H1 (cell line): ENCODE data around the gene TPO. TPM values are rescaled to one million over a fixed set of nuclear protein-coding genes. Genes with fewer than 3 reads are reported as not detected.

ENCODE experiments used
- CTCF ChIA-PET: fragments of 300-600 bp; sonication (Branson Sonifier 250); formaldehyde crosslinking; loops from one replicate; lab custom pipeline; 2021; ENCODE audit not compliant: partially characterized antibody; lab: Charles Lee
- POLR2A ChIA-PET: fragments of 300-600 bp; sonication (Branson Sonifier 250); formaldehyde crosslinking; loops from one replicate; lab custom pipeline; 2021; ENCODE audit warnings: inconsistent platforms; ENCODE audit not compliant: partially characterized antibody; lab: Charles Lee
- DNase-seq, 2 experiments: peaks; one replicate each; pipeline versions ENCODE4 v3.0.0 to v3.0.0-alpha.2; 2010 to 2022; ENCODE audit warnings: low spot score in 2 of 2, low read depth in 1 of 2, mixed read lengths in 1 of 2
- FAIRE-seq: peaks from 2 replicates; lab custom pipeline; 2011; peaks lifted over from hg19 to GRCh38; lab: Jason Lieb, UNC
- H2AFZ ChIP-seq: 2 replicates; pipeline ENCODE4 v1.8.1; 2012; ENCODE audit warnings: low read length, inconsistent platforms
- H2AK5ac ChIP-seq: 2 replicates; pipeline ENCODE4 v1.6.1; 2013; ENCODE audit warnings: low read depth, low read length
- H2BK120ac ChIP-seq: replicated peaks from 2 replicates; pipeline ENCODE3; 2013; ENCODE audit warnings: low read depth, low read length, inconsistent platforms
- H2BK12ac ChIP-seq: 2 replicates; pipeline ENCODE4 v1.6.1; 2013; ENCODE audit warnings: low read depth, low read length
- H2BK15ac ChIP-seq: 2 replicates; pipeline ENCODE4 v1.6.1; 2013; ENCODE audit warnings: low read length
- H2BK20ac ChIP-seq: 2 replicates; pipeline ENCODE4 v1.6.1; 2013; ENCODE audit warnings: low read length
- H2BK5ac ChIP-seq: 2 replicates; pipeline ENCODE4 v1.6.1; 2013; ENCODE audit warnings: low read depth, low read length
- H3K14ac ChIP-seq: 2 replicates; pipeline ENCODE4 v1.6.1; 2013; ENCODE audit warnings: inconsistent platforms; ENCODE audit not compliant: insufficient read length
- H3K18ac ChIP-seq: 2 replicates; pipeline ENCODE4 v1.6.1; 2013; ENCODE audit warnings: low read length; ENCODE audit errors: extremely low read depth
- H3K23ac ChIP-seq: 2 replicates; pipeline ENCODE4 v1.6.1; 2013; ENCODE audit warnings: inconsistent platforms; ENCODE audit not compliant: insufficient read length
- H3K23me2 ChIP-seq: 2 replicates; pipeline ENCODE4 v1.6.1; 2013; ENCODE audit warnings: low read depth, low read length
- H3K27ac ChIP-seq: 2 replicates; pipeline ENCODE4 v1.6.1; 2011; ENCODE audit warnings: low read depth, low read length, inconsistent platforms
- H3K27me3 ChIP-seq, 4 experiments: replicated peaks in 1 of 4; 1 replicate in 1 of 4; 2 replicates in 3 of 4; pipeline versions ENCODE4 v1.6.1 to v1.8.1; 2011 to 2013; ENCODE audit warnings: low read length in 3 of 4, mild to moderate bottlenecking in 3 of 4, inconsistent platforms in 2 of 4, mixed read lengths in 2 of 4, moderate library complexity in 1 of 4; ENCODE audit not compliant: control insufficient read depth in 3 of 4, insufficient read depth in 3 of 4; ENCODE audit errors: extremely low read depth in 1 of 4
- H3K36me3 ChIP-seq, 4 experiments: 2 replicates each; pipeline versions ENCODE4 v1.6.1 to v1.8.1; 2011 to 2013; ENCODE audit warnings: mild to moderate bottlenecking in 4 of 4, low read length in 3 of 4, moderate library complexity in 2 of 4, control low read depth in 1 of 4, inconsistent platforms in 1 of 4; ENCODE audit not compliant: insufficient read depth in 4 of 4, control insufficient read depth in 2 of 4
- H3K4ac ChIP-seq: replicated peaks from 2 replicates; pipeline ENCODE3; 2013; ENCODE audit warnings: low read length, low read depth, mixed read lengths, inconsistent platforms; ENCODE audit not compliant: insufficient read length
- H3K4me1 ChIP-seq, 4 experiments: replicated peaks in 1 of 4; 1 replicate in 1 of 4; 2 replicates in 3 of 4; pipeline versions ENCODE4 v1.6.1 to v1.8.1; 2011 to 2013; ENCODE audit warnings: low read length in 3 of 4, inconsistent platforms in 2 of 4, mixed read lengths in 1 of 4; ENCODE audit not compliant: insufficient read depth in 4 of 4, control insufficient read depth in 3 of 4
- H3K4me2 ChIP-seq, 2 experiments: 2 replicates each; pipeline versions ENCODE4 v1.6.1 to v1.8.1; 2011 to 2013; ENCODE audit warnings: low read depth in 2 of 2, low read length in 2 of 2, control low read depth in 1 of 2, inconsistent platforms in 1 of 2, mild to moderate bottlenecking in 1 of 2; ENCODE audit not compliant: insufficient read depth in 1 of 2
- H3K4me3 ChIP-seq, 4 experiments: fragments of 200-600, 300-600 bp in 1 of 4; sonication (generic), shearing (Covaris generic), sonication (Bioruptor Twin) in 1 of 4; 2 replicates each; pipeline versions ENCODE4 v1.5.1 to v1.8.1; 2011 to 2016; ENCODE audit warnings: low read length in 4 of 4, low read depth in 3 of 4, control low read depth in 2 of 4, inconsistent platforms in 2 of 4, mild to moderate bottlenecking in 2 of 4, mixed read lengths in 1 of 4, moderate library complexity in 1 of 4; ENCODE audit not compliant: insufficient read depth in 2 of 4; ENCODE audit errors: extremely low read depth in 1 of 4
- H3K56ac ChIP-seq: replicated peaks from 2 replicates; pipeline ENCODE3; 2013; ENCODE audit warnings: low read depth, mild to moderate bottlenecking, mixed read lengths, low read length, inconsistent platforms; ENCODE audit not compliant: insufficient read length
- H3K79me1 ChIP-seq: 2 replicates; pipeline ENCODE4 v1.6.1; 2013; ENCODE audit warnings: low read depth, low read length, control low read depth
- H3K79me2 ChIP-seq, 2 experiments: 2 replicates each; pipeline versions ENCODE4 v1.6.1 to v1.8.1; 2012 to 2013; ENCODE audit warnings: low read length in 2 of 2, mild to moderate bottlenecking in 2 of 2, inconsistent platforms in 1 of 2; ENCODE audit not compliant: insufficient read depth in 2 of 2, control insufficient read depth in 1 of 2
- H3K9ac ChIP-seq, 4 experiments: replicated peaks in 1 of 4; 1 replicate in 1 of 4; 2 replicates in 3 of 4; pipeline versions ENCODE4 v1.6.1 to v1.8.1; 2011 to 2013; ENCODE audit warnings: low read depth in 3 of 4, low read length in 3 of 4, control low read depth in 2 of 4, mild to moderate bottlenecking in 2 of 4, moderate library complexity in 2 of 4, inconsistent platforms in 1 of 4; ENCODE audit errors: extremely low read depth in 1 of 4
- H3K9me3 ChIP-seq, 2 experiments: 2 replicates each; pipeline versions ENCODE4 v1.6.1 to v1.8.1; 2012 to 2013; ENCODE audit warnings: mild to moderate bottlenecking in 2 of 2, moderate library complexity in 2 of 2, control low read depth in 1 of 2, inconsistent platforms in 1 of 2, low read depth in 1 of 2, low read length in 1 of 2, mixed read lengths in 1 of 2; ENCODE audit not compliant: insufficient read depth in 2 of 2
- H4K20me1 ChIP-seq, 2 experiments: replicated peaks in 1 of 2; 2 replicates each; pipeline versions ENCODE3 to v1.8.1; 2011 to 2013; ENCODE audit warnings: inconsistent platforms in 2 of 2, low read length in 2 of 2, mild to moderate bottlenecking in 1 of 2; ENCODE audit not compliant: insufficient read depth in 2 of 2, control insufficient read depth in 1 of 2
- H4K5ac ChIP-seq: 2 replicates; pipeline ENCODE4 v1.6.1; 2013; ENCODE audit warnings: low read length, low read depth, mixed read lengths, inconsistent platforms; ENCODE audit not compliant: insufficient read length
- H4K8ac ChIP-seq: 2 replicates; pipeline ENCODE4 v1.8.0; 2013; ENCODE audit warnings: mild to moderate bottlenecking, moderate library complexity, low read length, inconsistent platforms; ENCODE audit not compliant: insufficient read depth; ENCODE audit errors: extremely low read depth
- H4K91ac ChIP-seq: replicated peaks from 2 replicates; pipeline ENCODE3; 2013; ENCODE audit warnings: low read length, mixed read lengths, inconsistent platforms; ENCODE audit not compliant: insufficient read length
- BCL11A ChIP-seq, 2 experiments: IDR thresholded peaks; one replicate each; pipeline ENCODE4 v1.6.1; 2011; ENCODE audit warnings: low read depth in 2 of 2, low read length in 2 of 2, mild to moderate bottlenecking in 2 of 2
- CEBPB ChIP-seq: IDR thresholded peaks from 2 replicates; pipeline ENCODE4 v1.6.1; 2012; ENCODE audit warnings: low read depth, low read length
- EP300 ChIP-seq, 2 experiments: IDR thresholded peaks; 1 replicate in 1 of 2; 2 replicates in 1 of 2; pipeline ENCODE4 v1.6.1; 2011 to 2012; ENCODE audit warnings: low read depth in 2 of 2, low read length in 2 of 2, mild to moderate bottlenecking in 2 of 2, borderline replicate concordance in 1 of 2, inconsistent platforms in 1 of 2, moderate library complexity in 1 of 2
- FOSL1 ChIP-seq: IDR thresholded peaks from 2 replicates; pipeline ENCODE4 v1.6.1; 2011; ENCODE audit warnings: mild to moderate bottlenecking, low read depth, low read length, moderate library complexity; ENCODE audit not compliant: insufficient read depth
- HDAC2 ChIP-seq, 2 experiments: fragments of 300-600 bp in 1 of 2; sonication (generic) in 1 of 2; IDR thresholded peaks; 2 replicates each; pipeline ENCODE4 v1.6.1; 2011 to 2012; ENCODE audit warnings: low read depth in 2 of 2, low read length in 2 of 2, mild to moderate bottlenecking in 2 of 2, moderate library complexity in 2 of 2, borderline replicate concordance in 1 of 2, inconsistent platforms in 1 of 2
- JUN ChIP-seq: IDR thresholded peaks from 2 replicates; pipeline ENCODE4 v1.6.1; 2011; ENCODE audit warnings: low read depth, mild to moderate bottlenecking, improper control_type of control experiment, low read length
- POU5F1 ChIP-seq: IDR thresholded peaks from 2 replicates; pipeline ENCODE4 v1.6.1; 2011; ENCODE audit warnings: low read depth, mild to moderate bottlenecking, low read length, moderate library complexity
- SIN3A ChIP-seq, 2 experiments: IDR thresholded peaks in 1 of 2; conservative IDR thresholded peaks in 1 of 2; 2 replicates each; pipeline ENCODE4 v1.6.1; 2011 to 2012; ENCODE audit warnings: low read length in 2 of 2, improper control_type of control experiment in 1 of 2, low read depth in 1 of 2, mild to moderate bottlenecking in 1 of 2
- WGBS, 2 experiments: shearing (Covaris generic) in 1 of 2; methylation state at CpG; one replicate each; pipeline versions ENCODE4 v1.1.6 to v1.1.7; 2013 to 2015; ENCODE audit warnings: low lambda C conversion rate in 2 of 2, mixed read lengths in 2 of 2, inconsistent platforms in 1 of 2, low coverage in 1 of 2, missing lambda C conversion rate in 1 of 2; ENCODE audit not compliant: insufficient replicate concordance in 2 of 2, insufficient coverage in 1 of 2, insufficient read length in 1 of 2; ENCODE audit errors: extremely low coverage in 1 of 2, missing lambda C conversion rate in 1 of 2; 5-methylcytosine and 5-hydroxymethylcytosine counted together
- polyA plus RNA-seq, 7 experiments: library from polyadenylated mRNA; depleted of rRNA in 3 of 7; stranded (reverse) in 5 of 7; unstranded in 2 of 7; fragments of >200 nt in 5 of 7; fragments of 200-250 nt in 2 of 7; gene quantifications; 1 replicate in 5 of 7; 2 replicates in 1 of 7; 4 replicates in 1 of 7; pipeline versions ENCODE4 v1.2.1 to v1.2.3, GENCODE V29; 2011 to 2013; ENCODE audit warnings: missing spikeins in 2 of 7, mixed read lengths in 2 of 7
- total RNA-seq: library from RNA; stranded (reverse); fragmentation: NEBNext Ultra II Directional; extraction: Animal tissue kit (Norgen Biotek cat#: 25700); gene quantifications from 2 replicates; pipeline ENCODE4 v1.2.1, GENCODE V29; 2021
- TF ChIP-seq, protein P1 (sequence below): IDR thresholded peaks from 2 replicates; pipeline ENCODE4 v1.6.1; 2011; ENCODE audit warnings: low read length, improper control_type of control experiment

Gene TPO
- total and polyA plus RNA-seq, 2 of the 8 experiments (the other 6 are each of a cell fraction or from before 2014, with no cell fraction given): not detected

DNA sequence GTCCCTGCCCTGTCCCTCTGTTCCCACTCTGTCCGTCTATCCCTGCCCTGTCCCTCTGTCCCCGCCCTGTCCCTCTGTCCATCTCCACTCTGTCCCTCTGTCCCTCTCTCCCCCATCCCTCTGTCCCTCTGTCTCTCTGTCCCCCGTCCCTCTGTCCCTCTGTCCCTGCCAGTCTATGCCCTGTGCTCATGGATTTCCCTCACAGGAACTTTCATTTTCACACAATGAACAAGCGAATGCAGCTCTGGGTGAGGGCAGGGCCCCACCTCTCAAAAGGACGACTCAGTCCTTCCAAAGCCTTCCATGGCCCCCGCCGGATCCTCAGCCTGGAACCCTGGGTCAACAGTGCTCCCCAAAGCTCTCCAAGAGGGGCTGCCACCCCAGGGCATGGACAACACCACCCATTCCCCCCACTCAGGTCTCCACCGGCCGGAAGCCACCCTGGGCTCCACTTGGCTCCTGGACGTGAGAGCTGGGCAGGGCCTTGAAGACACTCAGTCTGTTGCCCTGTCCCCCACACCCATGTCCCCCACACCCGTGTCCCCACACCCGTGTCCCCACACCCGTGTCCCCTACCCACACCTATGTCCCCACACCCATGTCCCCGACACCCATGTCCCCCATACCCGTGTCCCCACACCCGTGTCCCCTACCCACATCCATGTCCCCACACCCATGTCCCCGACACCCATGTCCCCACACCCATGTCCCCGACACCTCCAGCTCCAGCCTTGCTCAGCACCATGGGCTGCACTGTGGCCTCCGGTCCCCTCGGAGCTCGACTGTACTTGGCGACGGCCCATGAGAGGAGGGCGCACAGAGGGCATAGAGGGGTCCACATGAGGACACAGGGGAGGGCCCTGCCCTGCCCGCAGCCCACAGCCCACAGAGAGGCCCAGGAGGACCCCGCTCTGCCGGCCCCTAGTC, 175.1 kb downstream of the TPO start:
- H2AK5ac ChIP-seq: no peak overlapping the region; the same call in 1 of the 2 replicates
- no peak overlapping the region for H2BK20ac ChIP-seq
- no peak overlapping the region for H2BK15ac ChIP-seq
- no peak overlapping the region for H2BK120ac ChIP-seq
- H2BK5ac ChIP-seq: no peak overlapping the region
- no peaks in the 10 kb centered on the region for H3K36me3 ChIP-seq
- CTCF ChIA-PET: interaction anchor here (0.6 to 6.9 kb wide), 12 partner anchors 9 to 230 kb away, joined by 3 to 68 read pairs (median 5); no protein-coding TSS in a partner anchor
- no peak for DNase-seq
- no peak overlapping the region for H3K9ac ChIP-seq
- no peak overlapping the region for H3K56ac ChIP-seq
- H3K18ac ChIP-seq: no peak overlapping the region
- no peaks in the 10 kb centered on the region for H3K79me2 ChIP-seq
- H3K14ac ChIP-seq: no peak overlapping the region
- no peak for FAIRE-seq
- no peak overlapping the region for H3K4ac ChIP-seq
- H3K27ac ChIP-seq: no peak overlapping the region
- no peak overlapping the region for H2AFZ ChIP-seq
- H3K4me2 ChIP-seq: no peak overlapping the region
- no peaks in the 10 kb centered on the region for H4K20me1 ChIP-seq
- H3K27me3 ChIP-seq: no peaks in the 10 kb centered on the region
- H4K8ac ChIP-seq: peak overlapping the region; percentile 62; the same call in 1 of the 2 replicates
- POLR2A ChIA-PET: interaction anchor here (1.1 kb wide), 2 partner anchors 16 to 34 kb away, joined by 3 read pairs; no protein-coding TSS in a partner anchor
- H3K4me1 ChIP-seq: peaks cover 0 to 13% (median 9%) of the 10 kb centered on the region in 4 experiments; a peak in 6 of 7 replicates
- H3K23me2 ChIP-seq: no peaks in the 10 kb centered on the region
- no peak overlapping the region for H2BK12ac ChIP-seq
- no peaks in the 10 kb centered on the region for H3K9me3 ChIP-seq
- H3K23ac ChIP-seq: no peak overlapping the region
- H4K91ac ChIP-seq: peak overlapping the region; percentile 42
- no peaks in the 10 kb centered on the region for H3K79me1 ChIP-seq
- H3K4me3 ChIP-seq: no peak overlapping the region
- 83% methylated on average over 21 of the region's 27 CpGs; no CpG with 5 or more reads in 1 of the 2 experiments for WGBS, 2 experiments
- no peak overlapping the region for H4K5ac ChIP-seq
- TF ChIP-seq POU5F1 (no peak), HDAC2 (IDR thresholded peaks at IDR 0.05; ENCODE audit: borderline replicate concordance in 1 of 2, low read depth in 2 of 2, low read length in 2 of 2) (no peak), CEBPB (no peak), JUN (no peak), EP300 (IDR thresholded peaks at IDR 0.05; ENCODE audit: borderline replicate concordance in 1 of 2, low read depth in 2 of 2, low read length in 2 of 2) (no peak), BCL11A (IDR thresholded peaks at IDR 0.05; ENCODE audit: low read depth in 2 of 2, low read length in 2 of 2) (no peak), SIN3A (conservative IDR thresholded peaks at IDR 0.05 in 1 of 2, IDR thresholded peaks at IDR 0.05 in 1 of 2; ENCODE audit: low read depth in 1 of 2, low read length in 2 of 2) (no peak), FOSL1 (no peak)
- TF ChIP-seq, protein P1, sequence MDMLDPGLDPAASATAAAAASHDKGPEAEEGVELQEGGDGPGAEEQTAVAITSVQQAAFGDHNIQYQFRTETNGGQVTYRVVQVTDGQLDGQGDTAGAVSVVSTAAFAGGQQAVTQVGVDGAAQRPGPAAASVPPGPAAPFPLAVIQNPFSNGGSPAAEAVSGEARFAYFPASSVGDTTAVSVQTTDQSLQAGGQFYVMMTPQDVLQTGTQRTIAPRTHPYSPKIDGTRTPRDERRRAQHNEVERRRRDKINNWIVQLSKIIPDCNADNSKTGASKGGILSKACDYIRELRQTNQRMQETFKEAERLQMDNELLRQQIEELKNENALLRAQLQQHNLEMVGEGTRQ: no peak
